ENCODE measurements around the gene FXYD7. TPM values are rescaled to one million over a fixed set of nuclear protein-coding genes. Genes with fewer than 3 reads are reported as not detected.

FXYD7 gene
- total RNA-seq, 5 donors from 2014 or later (not counting 1 experiment from before 2014, with no cell fraction given): 8.8 to 24.0 (median 12.6) TPM

DNA sequence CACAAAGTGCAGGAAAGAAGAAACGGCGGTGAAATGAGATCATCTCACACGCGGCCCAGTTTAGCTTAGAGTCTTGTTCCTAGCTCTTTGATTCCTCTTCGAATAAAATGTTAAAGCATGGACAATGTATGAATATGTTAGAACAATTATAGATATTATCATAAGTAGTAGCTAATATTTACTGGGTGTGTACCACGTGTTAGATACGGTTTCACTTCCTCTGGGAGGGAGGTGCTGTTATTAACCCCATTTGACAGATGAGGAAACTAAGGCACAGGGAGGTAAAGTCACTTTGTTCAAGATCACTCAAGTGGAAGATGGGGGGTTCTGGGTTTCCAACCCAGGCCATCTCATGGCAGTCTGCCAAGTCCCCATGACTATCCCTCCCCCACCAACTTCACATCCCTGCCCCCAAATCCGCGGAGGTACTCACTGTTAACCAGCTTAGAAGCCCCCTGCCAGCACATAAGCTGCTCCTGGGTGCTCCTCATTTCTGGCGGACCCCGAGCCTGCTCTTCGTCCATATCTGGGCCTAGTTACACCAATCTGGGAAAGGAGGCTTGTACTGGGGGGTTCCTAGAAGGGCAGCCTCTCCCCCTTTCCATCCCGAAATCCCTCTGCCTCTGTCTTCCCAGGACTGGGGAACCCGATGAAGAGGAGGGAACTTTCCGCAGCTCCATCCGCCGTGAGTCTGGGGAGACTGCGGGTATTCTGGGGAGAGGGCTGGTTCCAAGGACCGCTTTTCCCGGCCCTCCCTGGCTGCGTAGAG, 1.0 kb upstream of the FXYD7 start:
- peaks cover 38 to 46% (median 40%) of the 10 kb centered on the region in 3 donors for H3K4me1 Mint-ChIP-seq
- H3K4me3 ChIP-seq (ENCODE audit: control insufficient read depth in 1 of 2, extremely low read depth in 1 of 2, low read length in 1 of 2): peak overlapping the region; percentile 48 to 60
- H3K9me3 ChIP-seq: no peaks in the 10 kb centered on the region
- WGBS (ENCODE audit: insufficient coverage): 13% methylated on average over 5 of the region's 21 CpGs
- ChIA-PET CTCF (interaction anchor here (0.5 to 2.1 kb wide), 26 partner anchors 9 to 606 kb away, joined by 3 to 18 read pairs (median 4); partner anchors contain the start of genes COX6B1 (in 1 of the 2), FXYD5 (in 1 of the 2) and LIN37 (in 1 of the 2)), POLR2A (interaction anchor here (0.6 to 1.0 kb wide), 5 partner anchors 25 to 364 kb away, joined by 3 to 7 read pairs (median 4); no protein-coding TSS in a partner anchor)
- H3K36me3 Mint-ChIP-seq: no peaks in the 10 kb centered on the region
- DNase-seq (peak in 5 of 35 experiments; percentile 10 to 55 (median 21)), ATAC-seq (replicated peaks in 1 of 4) (peak; percentile 8 to 22 (median 16))
- H3K36me3 ChIP-seq (ENCODE audit: control insufficient read depth in 2 of 2, extremely low read depth in 1 of 2, insufficient read depth in 1 of 2, low read length in 1 of 2): no peaks in the 10 kb centered on the region
- H3K27ac Mint-ChIP-seq: peak overlapping the region; percentile 64 to 79
- H3K27ac ChIP-seq (ENCODE audit: low read length): no peak overlapping the region
- H3K27me3 ChIP-seq (replicated peaks in 1 of 2; ENCODE audit: control insufficient read depth in 2 of 2, extremely low read depth in 1 of 2, insufficient read depth in 2 of 2, low read length in 1 of 2): peaks cover 0 to 29% of the 10 kb centered on the region in 2 experiments
- peaks cover 0 to 3% of the 10 kb centered on the region in 2 donors for H3K27me3 Mint-ChIP-seq
- H3K4me3 Mint-ChIP-seq: peak overlapping the region; percentile 81 to 85 (median 83)
- no peaks in the 10 kb centered on the region for H3K9me3 Mint-ChIP-seq
- H3K4me1 ChIP-seq (ENCODE audit: control insufficient read depth in 1 of 2, extremely low read depth in 1 of 2, insufficient read depth in 2 of 2, low read length in 2 of 2): peaks cover 13 to 50% of the 10 kb centered on the region in 2 experiments

DNA sequence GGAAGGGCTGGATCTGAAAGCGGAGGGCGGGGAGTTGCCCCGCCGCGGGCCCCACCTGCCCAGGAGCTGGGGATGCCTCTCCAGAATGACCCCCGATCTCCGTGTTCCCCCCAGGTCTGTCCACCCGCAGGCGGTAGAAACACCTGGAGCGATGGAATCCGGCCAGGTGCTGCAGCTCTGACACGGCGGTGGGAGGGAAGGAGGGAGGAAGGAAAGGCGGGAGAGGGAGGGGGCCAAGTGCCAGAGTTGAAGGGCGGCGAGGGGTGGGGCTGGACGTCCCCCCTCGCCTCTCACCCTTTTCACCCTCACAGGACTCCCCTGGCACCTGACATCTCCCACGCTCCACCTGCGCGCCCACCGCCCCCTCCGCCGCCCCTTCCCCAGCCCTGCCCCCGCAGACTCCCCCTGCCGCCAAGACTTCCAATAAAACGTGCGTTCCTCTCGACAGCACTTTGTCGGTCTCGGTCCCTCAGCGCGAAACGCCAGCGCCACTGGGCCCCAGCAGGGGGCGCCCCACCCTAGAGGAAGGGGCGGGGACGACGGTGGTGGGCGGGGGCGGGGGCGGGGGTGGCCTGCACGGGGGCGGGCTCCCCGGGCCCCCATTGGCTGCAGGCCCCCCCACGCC, 337 bp upstream of the FXYD7 start:
- Histone ChIP-seq H3K9me3 (no peaks in the 10 kb centered on the region), H3K4me1 (ENCODE audit: control insufficient read depth in 1 of 2, extremely low read depth in 1 of 2, insufficient read depth in 2 of 2, low read length in 2 of 2) (peaks cover 13 to 50% of the 10 kb centered on the region in 2 experiments), H3K27ac (ENCODE audit: low read length) (no peak overlapping the region), H3K4me3 (ENCODE audit: control insufficient read depth in 1 of 2, extremely low read depth in 1 of 2, low read length in 1 of 2) (peak overlapping the region; percentile 35 to 46), H3K36me3 (ENCODE audit: control insufficient read depth in 2 of 2, extremely low read depth in 1 of 2, insufficient read depth in 1 of 2, low read length in 1 of 2) (no peaks in the 10 kb centered on the region), H3K27me3 (replicated peaks in 1 of 2; ENCODE audit: control insufficient read depth in 2 of 2, extremely low read depth in 1 of 2, insufficient read depth in 2 of 2, low read length in 1 of 2) (peaks cover 0 to 29% of the 10 kb centered on the region in 2 experiments)
- DNase-seq (peak; percentile 38 to 83 (median 70)), ATAC-seq (replicated peaks in 1 of 4) (peak; percentile 35 to 45 (median 42))
- Mint-ChIP-seq H3K4me1 (peaks cover 38 to 41% (median 40%) of the 10 kb centered on the region in 3 donors), H3K27ac (no peak overlapping the region), H3K36me3 (no peaks in the 10 kb centered on the region), H3K9me3 (no peaks in the 10 kb centered on the region), H3K27me3 (peaks cover 0 to 3% of the 10 kb centered on the region in 2 donors), H3K4me3 (peak overlapping the region; percentile 64 to 83 (median 81))
- ChIA-PET POLR2A (interaction anchor here in 1 of 2 donors (0.6 kb wide), 2 partner anchors 24 to 132 kb away, joined by 4 to 7 read pairs; no protein-coding TSS in a partner anchor), CTCF (interaction anchor here (0.6 to 2.1 kb wide), 8 partner anchors 11 to 138 kb away, joined by 3 to 12 read pairs (median 6); partner anchors contain the start of gene FXYD5 (in 1 of the 2))
- 3% methylated on average over 14 of the region's 46 CpGs for WGBS (ENCODE audit: insufficient coverage)

DNA sequence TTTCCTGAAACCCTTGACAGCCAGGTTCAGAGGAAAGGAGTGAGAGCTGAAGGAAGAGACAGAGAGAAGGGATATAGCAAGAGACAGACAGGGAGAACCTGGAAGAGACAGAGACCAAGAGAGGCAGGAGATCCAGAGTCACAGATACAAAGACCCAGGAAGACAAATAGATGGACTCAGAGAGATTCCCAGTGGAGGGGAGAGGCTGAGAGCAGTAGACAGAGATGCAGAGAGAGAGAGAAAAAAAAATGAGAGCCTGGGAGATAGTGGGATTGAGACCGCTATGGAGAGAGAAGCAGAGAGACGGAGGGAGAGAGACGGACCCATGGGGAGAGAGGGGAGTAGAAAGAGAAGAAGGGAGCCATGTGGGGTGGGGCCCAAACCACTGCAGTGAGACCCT, 763 bp downstream of the FXYD7 start:
- no peaks in the 10 kb centered on the region for H3K9me3 Mint-ChIP-seq
- DNase-seq (no peak), ATAC-seq (replicated peaks in 1 of 4) (no peak)
- H3K4me1 ChIP-seq (ENCODE audit: control insufficient read depth in 1 of 2, extremely low read depth in 1 of 2, insufficient read depth in 2 of 2, low read length in 2 of 2): peaks cover 13 to 50% of the 10 kb centered on the region in 2 experiments
- ChIA-PET POLR2A (no interaction called here), CTCF (interaction anchor here (1.7 to 1.8 kb wide), 2 partner anchors 10 to 16 kb away, joined by 3 to 6 read pairs; partner anchors contain the start of gene FXYD5 (in 1 of the 2))
- peak overlapping the region in 1 of 2 donors; percentile 43 for H3K4me3 ChIP-seq (ENCODE audit: control insufficient read depth in 1 of 2, extremely low read depth in 1 of 2, low read length in 1 of 2)
- H3K27ac ChIP-seq (ENCODE audit: low read length): no peak overlapping the region
- peak overlapping the region; percentile 28 to 83 (median 61) for H3K4me3 Mint-ChIP-seq
- peak overlapping the region; percentile 59 for H3K27ac Mint-ChIP-seq
- no peaks in the 10 kb centered on the region for H3K9me3 ChIP-seq
- H3K4me1 Mint-ChIP-seq: peaks cover 35 to 41% (median 40%) of the 10 kb centered on the region in 3 donors
- no peaks in the 10 kb centered on the region for H3K36me3 Mint-ChIP-seq
- 84% methylated on average over 3 of the region's 3 CpGs for WGBS (ENCODE audit: insufficient coverage)
- peaks cover 0 to 27% of the 10 kb centered on the region in 2 experiments for H3K27me3 ChIP-seq (replicated peaks in 1 of 2; ENCODE audit: control insufficient read depth in 2 of 2, extremely low read depth in 1 of 2, insufficient read depth in 2 of 2, low read length in 1 of 2)
- no peaks in the 10 kb centered on the region for H3K36me3 ChIP-seq (ENCODE audit: control insufficient read depth in 2 of 2, extremely low read depth in 1 of 2, insufficient read depth in 1 of 2, low read length in 1 of 2)
- peaks cover 0 to 3% of the 10 kb centered on the region in 2 donors for H3K27me3 Mint-ChIP-seq

- H3K9me3 ChIP-seq: no peaks in the 10 kb centered on the region
- peaks cover 0 to 23% of the 10 kb centered on the region in 2 experiments for H3K27me3 ChIP-seq (replicated peaks in 1 of 2; ENCODE audit: control insufficient read depth in 2 of 2, extremely low read depth in 1 of 2, insufficient read depth in 2 of 2, low read length in 1 of 2)
- Mint-ChIP-seq H3K27me3 (peaks cover 0 to 3% of the 10 kb centered on the region in 2 donors), H3K36me3 (no peaks in the 10 kb centered on the region), H3K9me3 (no peaks in the 10 kb centered on the region), H3K27ac (peak overlapping the region; percentile 28 to 59), H3K4me1 (peaks cover 35 to 41% (median 40%) of the 10 kb centered on the region in 3 donors), H3K4me3 (peak overlapping the region in 1 of 3 donors; percentile 83)
- no peak for ATAC-seq (replicated peaks in 1 of 4)
- DNase-seq: no peak
- H3K27ac ChIP-seq (ENCODE audit: low read length): no peak overlapping the region
- WGBS (ENCODE audit: insufficient coverage): 38% methylated on average over 3 of the region's 6 CpGs
- H3K4me3 ChIP-seq (ENCODE audit: control insufficient read depth in 1 of 2, extremely low read depth in 1 of 2, low read length in 1 of 2): no peak overlapping the region
- ChIA-PET CTCF (interaction anchor here in 1 of 2 donors (1.7 kb wide), 1 partner anchor 10 kb away, joined by 6 read pairs; the partner anchor contains the start of gene FXYD5), POLR2A (no interaction called here)
- no peaks in the 10 kb centered on the region for H3K36me3 ChIP-seq (ENCODE audit: control insufficient read depth in 2 of 2, extremely low read depth in 1 of 2, insufficient read depth in 1 of 2, low read length in 1 of 2)
- peaks cover 13 to 50% of the 10 kb centered on the region in 2 experiments for H3K4me1 ChIP-seq (ENCODE audit: control insufficient read depth in 1 of 2, extremely low read depth in 1 of 2, insufficient read depth in 2 of 2, low read length in 2 of 2)
Observed at GRCh38 chr19:35144259-35144599, 1.2 kb downstream of the FXYD7 start.

DNA sequence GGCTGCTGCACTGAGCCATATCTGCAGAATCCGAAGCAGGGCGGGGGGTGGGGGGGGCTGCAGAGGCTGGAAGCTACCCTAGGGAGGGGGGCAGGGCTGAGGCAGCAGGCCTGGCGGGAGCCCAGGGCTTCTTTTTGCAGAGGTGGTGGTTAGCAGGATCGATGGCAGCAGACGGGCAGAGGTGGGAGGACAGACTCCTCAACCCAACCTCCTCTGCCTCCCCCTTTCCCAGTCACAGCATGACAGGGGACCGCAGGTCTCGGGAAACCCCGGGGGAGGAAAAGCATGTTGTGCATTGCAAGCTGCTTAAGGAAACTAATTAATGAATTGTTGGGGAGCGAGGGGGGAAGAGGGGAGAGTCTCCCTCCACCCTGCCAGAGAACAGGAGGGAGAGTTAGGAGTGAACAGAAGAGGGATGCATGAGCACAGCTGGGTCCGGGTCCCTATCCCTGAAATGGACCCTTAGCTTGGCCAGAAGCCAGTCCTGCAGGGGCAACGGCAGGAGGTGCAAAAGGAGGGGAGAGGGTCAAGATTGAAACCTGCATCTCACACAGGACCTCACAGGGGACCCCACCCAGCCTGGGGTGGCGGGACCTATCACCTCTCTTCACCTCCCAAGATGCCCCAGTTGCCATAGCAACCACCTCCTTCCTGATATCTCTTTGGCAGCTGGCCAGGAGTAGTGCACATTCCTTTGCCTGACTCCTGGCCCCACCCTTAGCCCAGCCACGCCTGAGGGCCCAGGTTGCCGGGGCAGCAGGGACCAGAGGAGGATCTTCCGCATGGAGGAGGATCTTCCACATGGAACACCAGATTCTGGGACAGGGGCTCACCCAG, 1.8 kb downstream of the FXYD7 start:
- peak overlapping the region in 1 of 3 donors; percentile 20 for H3K4me3 Mint-ChIP-seq
- POLR2A ChIA-PET: no interaction called here

More for the DNA sequence above, 1.8 kb downstream of the FXYD7 start:
- Histone ChIP-seq H3K27ac (ENCODE audit: low read length) (no peak overlapping the region), H3K9me3 (no peaks in the 10 kb centered on the region), H3K4me3 (ENCODE audit: control insufficient read depth in 1 of 2, extremely low read depth in 1 of 2, low read length in 1 of 2) (no peak overlapping the region), H3K4me1 (ENCODE audit: control insufficient read depth in 1 of 2, extremely low read depth in 1 of 2, insufficient read depth in 2 of 2, low read length in 2 of 2) (peaks cover 13 to 50% of the 10 kb centered on the region in 2 experiments), H3K36me3 (ENCODE audit: control insufficient read depth in 2 of 2, extremely low read depth in 1 of 2, insufficient read depth in 1 of 2, low read length in 1 of 2) (no peaks in the 10 kb centered on the region), H3K27me3 (replicated peaks in 1 of 2; ENCODE audit: control insufficient read depth in 2 of 2, extremely low read depth in 1 of 2, insufficient read depth in 2 of 2, low read length in 1 of 2) (peaks cover 0 to 19% of the 10 kb centered on the region in 2 experiments)
- CTCF ChIA-PET: interaction anchor here in 1 of 2 donors (1.5 to 1.7 kb wide), 2 partner anchors 9 to 17 kb away, joined by 4 to 6 read pairs; partner anchors contain the start of gene FXYD5
- peak in 9 of 35 experiments; percentile 18 to 64 (median 26) for DNase-seq
- Mint-ChIP-seq H3K36me3 (no peaks in the 10 kb centered on the region), H3K27me3 (peaks cover 0 to 3% of the 10 kb centered on the region in 2 donors), H3K27ac (peak overlapping the region; percentile 67 to 75), H3K4me1 (peaks cover 35 to 41% (median 40%) of the 10 kb centered on the region in 3 donors), H3K9me3 (no peaks in the 10 kb centered on the region)
- ATAC-seq (replicated peaks in 1 of 4): no peak
- 50% methylated on average over 3 of the region's 15 CpGs for WGBS (ENCODE audit: insufficient coverage)
